ENCODE measurements around the gene CYTH4. TPM values are rescaled to one million over a fixed set of nuclear protein-coding genes. Genes with fewer than 3 reads are reported as not detected.

Gene CYTH4
- total RNA-seq, 1 experiment from 2014 or later = 0.36 TPM

DNA sequence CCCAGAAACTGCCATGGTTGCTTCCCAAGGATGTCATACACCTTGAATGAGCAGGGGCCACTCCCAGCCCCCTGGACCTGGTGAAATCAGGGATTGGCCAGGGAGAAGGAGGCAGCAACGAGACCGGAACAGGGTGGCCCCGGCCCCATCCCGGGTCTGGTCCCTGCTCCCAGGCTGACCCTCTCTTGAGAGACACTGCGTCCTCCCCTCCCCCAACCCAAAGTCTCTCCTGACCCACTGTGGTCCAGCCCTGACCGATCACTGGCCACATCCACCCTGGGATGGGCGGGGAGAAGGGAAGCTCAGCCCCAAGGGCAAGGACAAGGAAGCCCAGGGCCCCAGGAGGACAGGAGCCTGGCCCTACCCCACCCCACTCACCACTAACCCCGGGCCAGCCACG, 12.4 kb downstream of the CYTH4 start:
- Histone ChIP-seq H3K4me3 (no peak overlapping the region), H3K36me3 (no peaks in the 10 kb centered on the region), H3K9me3 (no peaks in the 10 kb centered on the region), H3K27me3 (no peaks in the 10 kb centered on the region)
- no peak for DNase-seq

DNA sequence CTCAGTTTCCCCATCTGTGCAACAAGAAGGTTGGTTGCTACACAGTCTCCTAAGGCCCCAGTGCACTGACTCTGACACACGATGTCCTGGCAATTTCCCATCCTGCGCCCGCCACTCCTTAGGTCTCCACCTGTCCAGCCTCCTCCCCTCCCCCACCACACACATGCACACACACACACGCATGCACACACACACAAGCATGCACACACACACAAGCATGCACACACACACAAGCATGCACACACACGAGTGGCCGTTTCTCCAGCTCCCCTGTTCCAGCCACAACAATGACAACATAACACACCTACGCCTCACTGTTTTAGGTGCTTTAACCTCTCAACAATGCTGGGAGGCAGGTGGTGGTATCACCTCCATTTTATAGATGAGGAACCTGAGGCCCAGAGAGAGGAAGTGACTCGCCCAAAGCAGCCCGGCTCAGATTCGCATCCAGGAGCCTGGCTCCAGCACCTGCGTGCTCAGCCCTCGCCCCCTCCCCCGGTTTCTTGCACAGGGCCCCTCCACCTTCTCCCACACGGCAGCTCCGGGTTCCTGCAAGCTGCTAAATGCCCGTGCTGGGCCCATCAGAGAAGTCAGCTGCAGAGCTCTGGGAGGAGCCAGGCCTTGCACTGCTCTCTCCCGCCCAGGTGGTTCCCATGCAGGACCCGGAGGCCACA, 13.0 kb downstream of the CYTH4 start:
- no peaks in the 10 kb centered on the region for H3K9me3 ChIP-seq
- DNase-seq = no peak
- H3K36me3 ChIP-seq = no peaks in the 10 kb centered on the region
- H3K27me3 ChIP-seq = no peaks in the 10 kb centered on the region
- no peak overlapping the region for H3K4me3 ChIP-seq

DNA sequence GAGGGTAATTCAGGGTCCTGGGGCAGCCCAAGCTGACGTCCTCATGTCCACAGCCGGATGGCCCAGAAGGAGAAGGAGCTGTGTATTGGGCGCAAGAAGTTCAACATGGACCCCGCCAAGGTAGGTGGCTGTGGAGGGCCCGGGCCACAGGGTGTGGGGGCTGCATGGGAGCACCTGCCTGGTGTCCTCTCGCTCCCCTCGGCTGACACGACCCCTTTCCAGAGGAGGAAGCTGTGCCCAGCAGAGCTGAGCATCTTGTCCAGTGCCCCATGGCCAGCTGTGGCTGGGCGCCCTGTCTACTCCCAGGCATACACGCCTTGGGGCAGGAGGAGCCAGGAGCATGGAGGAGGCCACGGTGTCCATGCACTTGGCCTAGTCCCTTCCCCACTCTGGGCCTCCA, 13.6 kb downstream of the CYTH4 start:
- no peaks in the 10 kb centered on the region for H3K9me3 ChIP-seq
- no peak overlapping the region for H3K4me3 ChIP-seq
- no peak for DNase-seq
- no peaks in the 10 kb centered on the region for H3K36me3 ChIP-seq
- H3K27me3 ChIP-seq = no peaks in the 10 kb centered on the region

DNA sequence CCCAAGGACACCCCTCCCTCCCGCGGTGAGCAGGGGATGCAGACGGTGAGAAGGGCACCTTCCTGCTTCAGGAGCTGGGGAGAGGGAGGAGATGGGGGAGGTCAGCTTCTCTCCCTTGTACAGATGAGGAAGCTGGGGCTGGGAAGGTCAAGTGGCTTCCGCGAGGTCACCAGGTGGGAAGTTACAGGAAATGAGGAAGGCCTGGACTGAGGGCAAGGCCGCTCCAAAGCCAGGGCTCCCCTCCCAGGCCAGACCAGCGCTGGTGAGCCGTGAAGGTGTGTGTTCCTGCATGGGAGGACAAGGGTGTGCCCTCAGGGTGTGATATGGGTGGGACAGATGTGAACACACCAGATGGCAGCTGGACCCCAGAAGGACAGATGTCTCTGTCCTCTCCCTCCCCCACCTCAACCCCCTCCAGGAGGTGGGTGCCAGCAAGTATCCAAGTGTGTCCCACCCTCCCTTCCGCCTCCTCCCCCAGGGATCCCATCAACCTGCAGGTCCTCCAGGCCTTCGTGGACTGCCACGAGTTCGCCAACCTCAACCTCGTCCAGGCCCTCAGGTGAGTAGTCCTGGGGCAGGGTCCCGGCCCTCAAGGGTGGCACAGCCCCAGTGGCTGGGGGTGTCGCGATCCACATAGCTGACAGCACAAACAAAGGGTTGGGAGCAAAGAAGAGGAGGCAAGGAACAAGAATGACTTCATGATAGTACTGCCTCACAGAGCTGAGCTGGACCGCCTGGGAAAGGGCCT, 16.6 kb downstream of the CYTH4 start:
- no peak overlapping the region for H3K4me3 ChIP-seq
- H3K36me3 ChIP-seq = no peaks in the 10 kb centered on the region
- H3K27me3 ChIP-seq = no peaks in the 10 kb centered on the region
- no peak for DNase-seq
- H3K9me3 ChIP-seq = no peaks in the 10 kb centered on the region

DNA sequence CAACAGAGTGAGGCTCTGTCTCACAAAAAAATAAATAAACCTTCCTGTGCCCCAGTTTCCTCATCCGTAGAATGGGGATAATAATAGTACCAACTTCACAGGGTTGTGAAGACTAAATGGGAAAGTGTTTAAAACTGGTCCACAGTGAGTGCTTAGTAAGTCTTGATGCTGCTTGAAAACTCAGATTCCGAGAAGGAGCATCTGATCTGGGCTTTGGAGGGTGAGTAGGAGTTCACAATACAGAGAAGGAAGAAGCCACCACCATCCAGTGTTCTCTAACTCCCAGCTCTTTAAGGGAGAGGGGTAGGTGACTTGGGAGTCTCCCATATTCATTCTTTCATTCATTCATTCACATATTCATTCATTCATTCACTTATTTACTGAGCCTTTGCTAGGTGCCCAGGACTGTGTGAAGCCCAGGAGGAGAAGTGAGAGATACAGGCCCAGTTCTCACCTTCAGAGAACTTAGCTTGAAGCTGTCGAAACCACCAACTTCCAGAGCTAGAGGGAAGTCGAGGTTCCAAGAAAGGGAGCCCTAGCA, 17.7 kb downstream of the CYTH4 start:
- DNase-seq = no peak
- Histone ChIP-seq H3K4me3 (no peak overlapping the region), H3K9me3 (no peaks in the 10 kb centered on the region), H3K27me3 (no peaks in the 10 kb centered on the region), H3K36me3 (no peaks in the 10 kb centered on the region)

DNA sequence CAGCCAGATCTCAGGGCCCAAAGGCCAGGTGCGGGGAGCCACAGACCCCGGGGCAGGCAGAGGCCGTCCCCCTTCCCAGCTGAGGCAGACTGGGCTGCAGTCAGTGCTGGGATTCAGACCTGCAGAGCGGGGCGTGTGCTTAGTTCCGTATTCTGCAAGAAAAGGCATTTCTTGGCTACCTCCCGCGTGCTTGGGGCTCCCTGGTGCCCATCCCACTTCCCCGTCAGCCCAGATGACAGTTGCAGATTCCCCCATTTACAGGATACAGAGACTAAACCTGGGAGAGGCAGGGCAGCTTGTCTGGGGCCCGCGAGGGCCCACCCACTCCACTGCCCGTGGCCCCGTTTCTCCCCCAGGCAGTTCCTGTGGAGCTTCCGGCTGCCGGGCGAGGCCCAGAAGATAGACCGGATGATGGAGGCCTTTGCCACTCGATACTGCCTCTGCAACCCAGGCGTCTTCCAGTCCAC, 18.3 kb downstream of the CYTH4 start:
- H3K27me3 ChIP-seq = no peaks in the 10 kb centered on the region
- H3K4me3 ChIP-seq = no peak overlapping the region
- no peaks in the 10 kb centered on the region for H3K36me3 ChIP-seq
- no peaks in the 10 kb centered on the region for H3K9me3 ChIP-seq
- no peak for DNase-seq

DNA sequence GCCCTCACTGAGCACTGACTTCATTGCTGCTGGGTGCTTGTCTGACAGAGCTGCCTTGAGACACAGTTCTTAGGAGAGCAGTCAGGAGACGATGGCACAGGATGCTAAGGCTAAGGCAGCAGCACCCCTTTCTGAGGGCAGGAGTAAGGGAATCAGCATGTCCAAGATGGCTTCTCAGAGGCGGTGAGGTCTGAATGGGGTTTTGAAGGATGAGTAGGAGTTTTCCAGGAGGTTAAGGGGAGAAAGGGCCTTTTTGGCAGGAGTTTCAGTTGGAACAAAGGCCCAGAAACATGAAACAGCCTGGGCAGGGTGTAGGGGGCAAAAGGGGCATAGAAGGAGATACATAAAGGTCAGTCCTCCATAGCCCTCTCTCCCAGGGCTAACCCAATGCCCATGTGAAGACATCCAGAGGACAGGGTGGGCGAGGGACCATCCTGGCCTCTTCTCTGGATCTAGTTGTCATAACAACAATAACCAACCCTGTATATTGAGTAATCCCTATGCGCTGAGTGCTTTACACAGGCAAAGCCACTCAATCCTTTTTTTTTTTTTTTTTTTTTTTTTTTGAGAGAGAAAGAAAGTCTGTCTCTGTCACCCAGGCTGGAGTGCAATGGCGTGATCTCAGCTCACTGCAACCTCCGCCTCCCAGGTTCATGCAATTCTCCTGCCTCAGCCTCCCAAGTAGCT, 19.0 kb downstream of the CYTH4 start:
- Histone ChIP-seq H3K4me3 (no peak overlapping the region), H3K9me3 (no peaks in the 10 kb centered on the region), H3K27me3 (no peaks in the 10 kb centered on the region), H3K36me3 (no peaks in the 10 kb centered on the region)
- DNase-seq = no peak

DNA sequence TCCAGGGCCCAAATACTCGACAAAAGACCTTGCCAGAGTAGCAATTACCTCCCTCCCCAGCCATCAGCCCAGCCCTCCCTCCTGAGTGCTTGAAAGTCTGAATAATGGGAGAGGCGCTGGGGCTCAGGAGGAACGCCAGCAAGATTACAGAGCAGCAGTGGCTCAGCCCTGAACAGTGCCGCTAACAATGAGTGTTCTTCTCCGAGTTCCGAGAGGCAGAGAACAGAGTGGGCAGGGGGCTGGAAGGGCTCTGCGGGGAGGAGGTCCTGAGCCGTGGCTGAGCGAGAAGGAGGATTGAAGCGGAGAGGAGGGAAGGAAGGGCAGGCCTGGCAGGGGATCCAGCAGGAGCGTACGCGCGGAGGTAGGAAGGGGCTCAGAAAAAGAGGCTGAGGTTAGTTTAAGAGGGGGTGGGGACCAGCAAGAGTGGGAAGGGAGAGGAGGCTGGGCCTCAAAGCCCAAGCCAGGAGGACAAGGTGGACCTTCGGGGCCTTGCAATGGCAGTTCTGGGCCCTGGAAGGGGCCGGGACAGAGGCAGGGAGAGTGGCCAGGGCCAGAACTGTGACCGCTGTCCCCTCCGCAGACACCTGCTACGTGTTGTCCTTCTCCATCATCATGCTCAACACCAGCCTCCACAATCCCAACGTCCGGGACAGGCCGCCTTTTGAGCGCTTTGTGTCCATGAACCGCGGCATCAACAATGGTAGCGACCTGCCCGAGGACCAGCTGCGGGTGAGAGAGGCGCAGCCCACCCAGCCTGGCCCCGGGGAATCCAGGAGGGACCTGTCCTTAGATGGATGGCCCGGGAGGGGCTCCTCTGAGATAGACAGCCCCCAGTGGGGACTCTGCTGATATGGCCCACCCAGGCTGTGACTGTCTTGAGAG, 20.6 kb downstream of the CYTH4 start:
- no peak for DNase-seq
- no peak overlapping the region for H3K4me3 ChIP-seq

DNA sequence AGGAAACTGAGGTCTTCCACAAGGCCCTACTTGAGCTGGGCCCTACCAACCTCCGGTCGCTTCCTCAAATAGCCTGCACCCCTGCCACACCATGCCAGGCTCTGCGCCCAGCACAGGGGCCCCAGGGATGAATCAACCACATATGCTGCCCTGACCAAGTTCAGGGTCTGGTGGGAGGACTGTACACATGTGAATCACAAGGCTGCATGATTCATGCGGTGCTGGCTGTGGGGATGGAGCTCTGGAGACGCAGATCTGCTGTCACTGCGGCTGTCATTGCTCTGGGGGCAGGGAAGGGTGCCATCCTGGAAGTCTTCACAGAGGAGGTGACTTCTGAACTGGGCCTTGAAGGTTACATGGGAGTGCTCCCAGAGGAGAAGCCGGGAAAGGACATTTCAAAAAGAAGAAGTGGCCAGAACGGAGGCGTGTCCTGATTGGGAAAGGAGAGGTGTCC, 21.5 kb downstream of the CYTH4 start:
- H3K9me3 ChIP-seq = no peaks in the 10 kb centered on the region
- no peak overlapping the region for H3K4me3 ChIP-seq
- no peaks in the 10 kb centered on the region for H3K27me3 ChIP-seq
- H3K36me3 ChIP-seq = no peaks in the 10 kb centered on the region
- peak; percentile 91 for DNase-seq

More for the DNA sequence above, 20.6 kb downstream of the CYTH4 start:
- Histone ChIP-seq H3K36me3 (no peaks in the 10 kb centered on the region), H3K9me3 (no peaks in the 10 kb centered on the region), H3K27me3 (no peaks in the 10 kb centered on the region)

DNA sequence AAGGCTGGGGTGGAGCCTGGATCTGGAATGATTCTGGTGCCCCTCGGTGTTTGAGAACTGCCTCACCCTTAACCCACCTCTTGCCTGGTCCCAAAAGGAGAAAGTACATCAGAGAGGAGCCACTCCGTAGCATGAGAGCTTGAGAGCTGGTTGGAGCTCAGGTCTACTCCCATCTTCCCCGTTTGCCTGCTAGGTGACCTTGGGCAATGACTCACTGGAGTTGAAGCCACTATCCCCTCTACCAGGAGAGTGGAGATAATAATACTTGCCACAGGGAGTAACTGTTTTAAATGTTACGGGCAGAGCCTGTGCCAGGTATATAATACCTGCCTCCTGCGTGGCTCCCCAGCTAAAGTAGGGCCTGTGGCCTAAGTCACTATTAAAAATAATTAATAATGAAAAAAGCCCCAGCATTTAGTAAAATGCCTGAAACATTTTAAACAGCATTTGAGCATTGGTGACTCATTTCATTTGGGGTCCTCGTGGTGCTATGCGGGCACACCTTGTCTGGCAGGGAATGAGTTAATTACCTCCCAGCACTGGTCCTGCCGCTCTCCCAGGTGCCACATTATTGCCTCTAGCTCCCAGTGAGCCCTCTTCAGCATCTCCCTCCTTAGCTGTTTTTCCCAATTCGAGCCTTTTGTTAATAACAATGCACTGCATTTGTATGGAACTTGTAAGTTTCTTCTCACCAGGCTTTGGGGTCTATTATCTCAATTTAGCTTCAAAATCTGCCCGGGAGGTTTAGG, 22.5 kb downstream of the CYTH4 start:
- DNase-seq = no peak
- no peak overlapping the region for H3K4me3 ChIP-seq
- no peaks in the 10 kb centered on the region for H3K36me3 ChIP-seq
- no peaks in the 10 kb centered on the region for H3K9me3 ChIP-seq
- H3K27me3 ChIP-seq = no peaks in the 10 kb centered on the region

DNA sequence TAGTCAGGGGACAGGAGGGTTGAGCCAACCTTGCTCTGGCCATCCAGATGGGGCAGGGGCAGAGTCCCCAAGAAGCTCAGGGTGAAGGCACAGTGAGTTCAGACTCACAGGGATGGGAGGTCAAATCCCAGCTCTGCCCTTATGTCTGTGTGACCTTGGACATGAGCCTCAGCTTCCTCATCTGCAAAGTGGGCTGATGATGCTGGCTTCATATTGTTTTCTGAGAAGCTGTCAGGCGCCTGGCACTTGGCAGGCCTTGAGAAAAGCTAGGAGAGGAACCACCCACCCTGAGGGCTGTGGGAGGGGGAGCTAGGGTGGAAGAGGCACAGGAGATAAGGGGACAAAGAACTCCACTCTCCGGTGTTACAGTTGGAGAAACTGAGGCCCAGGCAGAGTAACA, 23.6 kb downstream of the CYTH4 start:
- DNase-seq = no peak
- no peaks in the 10 kb centered on the region for H3K27me3 ChIP-seq
- H3K4me3 ChIP-seq = no peak overlapping the region
- no peaks in the 10 kb centered on the region for H3K9me3 ChIP-seq
- no peaks in the 10 kb centered on the region for H3K36me3 ChIP-seq

DNA sequence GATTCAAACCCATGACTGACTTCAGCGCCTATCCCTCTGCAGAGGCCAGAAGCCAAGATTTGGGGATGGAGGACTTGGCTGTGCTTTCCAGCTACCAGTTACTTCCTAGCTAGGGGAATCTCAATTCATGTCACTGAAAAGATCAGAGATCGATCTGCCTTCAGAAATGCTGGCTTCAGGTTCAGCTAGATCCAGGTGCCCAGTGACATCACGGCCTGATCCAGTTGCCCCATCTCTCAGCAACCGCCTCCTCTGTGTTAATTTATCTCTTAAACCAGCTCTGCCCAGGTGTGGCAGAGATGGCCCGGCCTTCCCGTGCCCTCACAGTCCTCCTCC, 24.2 kb downstream of the CYTH4 start:
- no peak for DNase-seq
- no peaks in the 10 kb centered on the region for H3K9me3 ChIP-seq
- no peaks in the 10 kb centered on the region for H3K27me3 ChIP-seq
- H3K4me3 ChIP-seq = no peak overlapping the region
- no peaks in the 10 kb centered on the region for H3K36me3 ChIP-seq

DNA sequence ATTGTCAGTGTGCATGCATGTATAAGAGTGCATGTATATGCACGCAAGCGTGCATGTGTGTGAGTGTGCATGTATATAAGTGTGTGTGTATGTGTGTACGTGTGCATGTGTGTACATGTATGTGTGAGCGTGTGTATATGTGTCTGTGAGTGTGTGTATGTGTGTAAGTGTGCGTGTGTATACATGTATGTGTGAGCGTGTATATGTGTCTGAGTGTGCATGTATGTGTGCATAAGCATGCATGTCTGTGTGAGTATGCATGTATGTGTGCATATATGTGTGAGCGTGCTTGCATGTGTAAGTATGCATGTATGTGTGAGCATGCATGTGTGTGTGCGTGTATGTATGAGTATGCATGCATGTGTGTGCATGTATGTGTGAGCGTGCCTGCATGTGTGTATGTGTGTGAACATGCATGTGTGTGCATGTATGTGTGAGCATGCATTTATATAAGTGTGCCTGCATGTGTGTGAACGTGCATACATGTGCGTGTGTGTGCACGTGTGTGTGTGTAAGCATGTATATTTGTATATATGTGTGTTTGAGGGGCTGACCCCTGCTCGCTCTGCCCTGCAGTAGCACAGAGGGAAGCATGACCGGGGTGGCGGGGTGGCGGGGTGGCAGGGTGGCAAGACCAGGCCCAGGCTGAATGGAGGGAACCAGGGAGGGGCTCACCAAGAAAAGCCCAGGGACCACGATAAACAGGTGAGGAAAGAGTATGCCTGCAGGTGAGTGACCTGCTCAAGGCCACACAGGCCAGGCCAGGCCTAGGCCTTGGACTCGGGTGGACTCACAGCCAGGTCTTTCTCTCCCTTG, 26.3 kb downstream of the CYTH4 start:
- H3K4me3 ChIP-seq = no peak overlapping the region
- H3K27me3 ChIP-seq = no peaks in the 10 kb centered on the region
- no peak for DNase-seq
- H3K36me3 ChIP-seq = no peaks in the 10 kb centered on the region
- H3K9me3 ChIP-seq = no peaks in the 10 kb centered on the region

DNA sequence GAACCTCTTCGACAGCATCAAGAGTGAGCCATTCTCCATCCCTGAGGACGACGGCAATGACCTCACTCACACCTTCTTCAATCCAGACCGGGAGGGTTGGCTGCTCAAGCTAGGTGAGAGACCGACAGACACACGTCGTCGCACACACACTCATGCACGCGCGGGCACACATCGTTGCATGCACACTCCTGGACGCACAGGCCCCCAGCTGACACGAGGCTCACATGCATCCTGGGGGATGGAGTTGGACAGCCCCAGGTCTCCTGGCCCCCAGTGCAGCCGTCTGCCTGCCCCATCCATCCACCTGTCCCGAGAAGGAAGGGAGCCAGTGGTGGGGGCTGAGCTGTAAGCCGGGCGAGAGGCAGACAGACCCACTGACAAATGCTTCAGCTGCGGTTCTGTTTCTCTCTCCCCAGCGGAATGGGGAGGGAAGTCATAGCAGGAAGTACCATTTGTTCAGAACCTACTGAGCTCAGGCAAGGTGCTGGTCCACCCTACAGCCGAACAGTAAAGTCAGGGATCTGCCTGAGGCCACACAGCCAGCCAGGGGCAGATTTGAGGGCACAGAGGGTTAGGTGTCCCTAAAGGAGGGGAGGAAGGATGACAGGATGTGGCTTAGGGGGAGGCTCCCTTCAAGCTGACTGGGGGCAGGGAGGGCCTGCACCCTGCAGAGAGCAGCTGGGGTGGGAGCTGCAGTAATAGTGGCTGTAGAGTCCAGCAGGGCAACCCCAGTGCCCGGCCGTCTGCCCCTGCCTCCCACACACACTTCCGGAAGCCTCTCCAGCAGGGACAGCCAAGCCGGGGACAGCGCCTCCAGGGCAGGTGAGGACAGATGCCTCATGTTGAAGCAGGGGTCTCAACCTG, 27.1 kb downstream of the CYTH4 start:
- no peak for DNase-seq
- Histone ChIP-seq H3K4me3 (no peak overlapping the region), H3K27me3 (no peaks in the 10 kb centered on the region), H3K36me3 (no peaks in the 10 kb centered on the region), H3K9me3 (no peaks in the 10 kb centered on the region)

Measured in MG63 (cell line).